ENCODE data around the gene THAP8. TPM values are rescaled to one million over a fixed set of nuclear protein-coding genes. Genes with fewer than 3 reads are reported as not detected.

The THAP8 gene
- total RNA-seq, 1 donor from 2014 or later: 2.1 TPM

DNA sequence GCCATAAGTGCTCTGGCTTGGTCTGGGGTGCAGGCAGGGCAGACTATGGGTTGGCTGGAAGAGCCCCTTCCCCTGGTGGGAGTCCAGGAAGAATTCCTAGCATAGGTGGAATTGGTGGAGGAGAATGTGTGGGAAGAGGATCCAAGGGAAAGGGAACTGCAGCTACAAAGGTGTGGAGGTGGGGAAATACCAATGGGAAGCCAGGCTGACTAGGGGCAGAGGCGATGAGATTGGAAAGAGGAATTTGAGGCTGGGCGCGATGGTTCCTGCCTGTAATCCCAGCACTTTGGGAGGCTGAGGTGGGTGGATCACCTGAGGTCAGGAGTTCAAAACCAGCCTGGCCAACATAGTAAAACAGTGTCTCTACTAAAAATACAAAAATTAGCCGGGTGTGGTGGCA, 63.9 kb downstream of the THAP8 start:
- Histone ChIP-seq H3K9me3 (ENCODE audit: control insufficient read depth in 3 of 3, low read length in 3 of 3) (no peaks in the 10 kb centered on the region), H3K36me3 (ENCODE audit: control insufficient read depth in 3 of 3, insufficient read depth in 3 of 3, low read length in 3 of 3) (no peaks in the 10 kb centered on the region), H3K4me3 (ENCODE audit: low read length in 3 of 3) (no peak overlapping the region), H3K4me1 (ENCODE audit: control insufficient read depth in 3 of 3, insufficient read depth in 3 of 3, low read length in 3 of 3) (peaks cover 4 to 8% (median 7%) of the 10 kb centered on the region in 3 donors), H3K9ac (ENCODE audit: low read depth in 1 of 3, low read length in 3 of 3) (no peak overlapping the region), H3K27ac (ENCODE audit: low read depth, low read length) (no peak overlapping the region), H3K27me3 (ENCODE audit: control insufficient read depth in 3 of 3, insufficient read depth in 3 of 3, low read length in 3 of 3) (peaks cover 18 to 34% (median 19%) of the 10 kb centered on the region in 3 donors)

- Histone ChIP-seq H3K4me3 (ENCODE audit: low read length in 3 of 3) (no peak overlapping the region), H3K27ac (ENCODE audit: low read depth, low read length) (no peak overlapping the region), H3K9me3 (ENCODE audit: control insufficient read depth in 3 of 3, low read length in 3 of 3) (no peaks in the 10 kb centered on the region), H3K9ac (ENCODE audit: low read depth in 1 of 3, low read length in 3 of 3) (no peak overlapping the region), H3K36me3 (ENCODE audit: control insufficient read depth in 3 of 3, insufficient read depth in 3 of 3, low read length in 3 of 3) (no peaks in the 10 kb centered on the region), H3K4me1 (ENCODE audit: control insufficient read depth in 3 of 3, insufficient read depth in 3 of 3, low read length in 3 of 3) (peaks cover 0 to 1% (median under 1%) of the 10 kb centered on the region in 3 donors), H3K27me3 (ENCODE audit: control insufficient read depth in 3 of 3, insufficient read depth in 3 of 3, low read length in 3 of 3) (peaks cover 24 to 47% (median 31%) of the 10 kb centered on the region in 3 donors)
Observed at GRCh38 chr19:35988824-35989223, 65.3 kb downstream of the THAP8 start.

DNA sequence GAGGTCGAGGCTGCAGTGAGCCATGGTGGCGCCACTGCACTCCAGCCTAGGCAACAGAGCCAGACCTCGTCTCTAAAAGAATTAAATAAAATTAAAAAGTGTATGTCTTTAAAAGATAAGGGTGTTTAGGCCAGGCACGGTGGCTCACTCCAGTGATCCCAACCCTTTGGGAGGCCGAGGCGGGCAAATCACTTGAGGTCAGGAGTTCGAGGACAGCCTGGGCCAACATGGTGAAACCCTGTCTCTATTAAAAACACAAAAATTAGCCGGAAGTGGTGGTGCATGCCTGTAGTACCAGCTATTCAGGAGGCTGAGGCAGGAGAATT, 66.6 kb downstream of the THAP8 start:
- H3K27me3 ChIP-seq (ENCODE audit: control insufficient read depth in 3 of 3, insufficient read depth in 3 of 3, low read length in 3 of 3): peaks cover 31 to 56% (median 35%) of the 10 kb centered on the region in 3 donors
- H3K9ac ChIP-seq (ENCODE audit: low read depth in 1 of 3, low read length in 3 of 3): no peak overlapping the region
- H3K4me1 ChIP-seq (ENCODE audit: control insufficient read depth in 3 of 3, insufficient read depth in 3 of 3, low read length in 3 of 3): no peaks in the 10 kb centered on the region
- H3K27ac ChIP-seq (ENCODE audit: low read depth, low read length): no peak overlapping the region
- no peaks in the 10 kb centered on the region for H3K36me3 ChIP-seq (ENCODE audit: control insufficient read depth in 3 of 3, insufficient read depth in 3 of 3, low read length in 3 of 3)
- H3K9me3 ChIP-seq (ENCODE audit: control insufficient read depth in 3 of 3, low read length in 3 of 3): no peaks in the 10 kb centered on the region
- no peak overlapping the region for H3K4me3 ChIP-seq (ENCODE audit: low read length in 3 of 3)

DNA sequence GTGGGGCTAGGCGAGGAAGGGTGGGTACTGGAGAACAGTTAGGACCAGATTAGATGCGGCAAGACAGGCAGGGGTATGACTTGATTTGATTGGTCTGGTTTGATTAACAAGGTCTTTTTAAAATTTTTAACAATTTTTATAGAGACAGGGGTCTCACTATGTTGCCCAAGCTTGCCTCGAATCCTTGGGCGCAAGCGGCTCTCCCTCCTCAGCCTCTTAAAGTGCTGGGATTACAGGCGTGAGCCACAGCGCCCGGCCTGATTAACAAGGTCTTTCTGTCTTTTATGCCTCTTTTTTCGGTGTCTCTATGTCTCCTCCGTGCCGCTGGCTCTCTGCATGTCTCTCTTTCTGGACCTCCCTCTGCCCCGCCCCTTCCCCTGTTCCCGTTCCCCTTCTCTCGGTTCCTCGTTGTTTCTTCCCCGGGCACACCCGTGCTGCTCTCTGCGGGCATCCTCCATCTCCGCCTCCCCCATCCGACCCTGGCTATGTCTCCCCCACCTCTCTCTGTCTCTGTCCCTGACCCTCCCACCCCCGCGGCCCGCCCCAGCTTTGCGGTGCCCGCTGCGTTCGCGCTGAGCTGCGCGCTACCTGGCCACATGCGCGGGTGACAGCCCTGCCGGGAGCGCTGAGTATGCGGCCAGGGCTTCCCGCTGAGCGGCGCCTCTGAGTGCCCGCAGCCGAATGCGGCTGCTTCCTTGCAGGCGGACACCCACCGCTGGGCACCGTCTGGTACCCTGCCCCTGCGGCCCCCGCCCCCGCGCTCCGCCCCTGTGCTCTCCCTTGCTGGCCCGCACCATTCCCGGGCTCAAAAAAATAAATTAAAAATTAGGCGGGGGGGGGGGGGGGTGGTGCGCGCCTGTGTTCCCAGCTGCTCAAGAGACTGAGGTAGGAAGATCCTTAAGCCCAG, 67.2 kb downstream of the THAP8 start:
- no peak overlapping the region for H3K27ac ChIP-seq (ENCODE audit: low read depth, low read length)
- no peaks in the 10 kb centered on the region for H3K9me3 ChIP-seq (ENCODE audit: control insufficient read depth in 3 of 3, low read length in 3 of 3)
- no peaks in the 10 kb centered on the region for H3K36me3 ChIP-seq (ENCODE audit: control insufficient read depth in 3 of 3, insufficient read depth in 3 of 3, low read length in 3 of 3)
- peaks cover 31 to 61% (median 38%) of the 10 kb centered on the region in 3 donors for H3K27me3 ChIP-seq (ENCODE audit: control insufficient read depth in 3 of 3, insufficient read depth in 3 of 3, low read length in 3 of 3)
- H3K9ac ChIP-seq (ENCODE audit: low read depth in 1 of 3, low read length in 3 of 3): peak overlapping the region in 1 of 3 donors; percentile 40
- no peaks in the 10 kb centered on the region for H3K4me1 ChIP-seq (ENCODE audit: control insufficient read depth in 3 of 3, insufficient read depth in 3 of 3, low read length in 3 of 3)
- H3K4me3 ChIP-seq (ENCODE audit: low read length in 3 of 3): no peak overlapping the region

- Histone ChIP-seq H3K36me3 (ENCODE audit: control insufficient read depth in 3 of 3, insufficient read depth in 3 of 3, low read length in 3 of 3) (no peaks in the 10 kb centered on the region), H3K4me3 (ENCODE audit: low read length in 3 of 3) (no peak overlapping the region), H3K4me1 (ENCODE audit: control insufficient read depth in 3 of 3, insufficient read depth in 3 of 3, low read length in 3 of 3) (no peaks in the 10 kb centered on the region), H3K27ac (ENCODE audit: low read depth, low read length) (no peak overlapping the region), H3K9ac (ENCODE audit: low read depth in 1 of 3, low read length in 3 of 3) (no peak overlapping the region), H3K9me3 (ENCODE audit: control insufficient read depth in 3 of 3, low read length in 3 of 3) (no peaks in the 10 kb centered on the region), H3K27me3 (ENCODE audit: control insufficient read depth in 3 of 3, insufficient read depth in 3 of 3, low read length in 3 of 3) (peaks cover 31 to 61% (median 38%) of the 10 kb centered on the region in 3 donors)
Observed at GRCh38 chr19:35986111-35986510, 68.0 kb downstream of the THAP8 start.

Other genes with a start within 250 kb of the THAP8 start
- not detected for gene PRODH2, start 241.4 kb downstream of the THAP8 start, total RNA-seq
- gene NPHS1, start 201.8 kb downstream of the THAP8 start, total RNA-seq: under 0.01 TPM
- gene KIRREL2, start 197.4 kb downstream of the THAP8 start, total RNA-seq: not detected
- 2.1 TPM for gene APLP1, start 185.7 kb downstream of the THAP8 start, total RNA-seq
- gene NFKBID, start 153.7 kb downstream of the THAP8 start, total RNA-seq: 3.7 TPM
- 1.6 TPM for gene HCST, start 151.8 kb downstream of the THAP8 start, total RNA-seq
- gene TYROBP, start 146.0 kb downstream of the THAP8 start, total RNA-seq: 9.9 TPM
- 0.52 TPM for gene LRFN3, start 117.9 kb downstream of the THAP8 start, total RNA-seq
- 8.4 TPM for gene SDHAF1, start 59.1 kb downstream of the THAP8 start, total RNA-seq
- gene SYNE4, start 45.5 kb downstream of the THAP8 start, total RNA-seq: not detected
- gene ALKBH6, start 40.1 kb downstream of the THAP8 start, total RNA-seq: 4.7 TPM
- 1.0 TPM for gene CLIP3, start 21.4 kb downstream of the THAP8 start, total RNA-seq
- 2.1 TPM for gene WDR62, start 612 bp upstream of the THAP8 start, total RNA-seq
- gene OVOL3, start 56.9 kb upstream of the THAP8 start, total RNA-seq: not detected
- 121 TPM for gene POLR2I, start 60.6 kb upstream of the THAP8 start, total RNA-seq
- 97.6 TPM for gene TBCB, start 61.2 kb upstream of the THAP8 start, total RNA-seq
- 195 TPM for gene CAPNS1, start 85.8 kb upstream of the THAP8 start, total RNA-seq
- 141 TPM for gene COX7A1, start 98.2 kb upstream of the THAP8 start, total RNA-seq
- gene ZNF565, start 160.4 kb upstream of the THAP8 start, total RNA-seq: 9.4 TPM
- gene ZNF146, start 160.8 kb upstream of the THAP8 start, total RNA-seq: 45.9 TPM